HG02884 (cell line): Measurements from ENCODE around the gene ADGRB3.
"Not testable (repeated sequence)": the region's sequence is repeated elsewhere in the genome, so short reads cannot be mapped to it uniquely, and the experiment has no call there.

Experiments
- ATAC-seq: cut with Tn5 transposase; IDR thresholded peaks from one replicate; pipeline ENCODE4 v1.9.1; 2021; ENCODE audit warnings: mild to moderate bottlenecking, moderate library complexity; ENCODE audit not compliant: unreplicated experiment

Gene ADGRB3

GRCh38 chr6:69391106-69391505, 756.0 kb downstream of the ADGRB3 start:
- ATAC-seq = no peak

GRCh38 chr6:69392745-69393144, 757.7 kb downstream of the ADGRB3 start:
- ATAC-seq = no peak

GRCh38 chr6:69398311-69398710, 763.2 kb downstream of the ADGRB3 start:
- ATAC-seq = no peak

- ATAC-seq = no peak
Observed at GRCh38 chr6:69398729-69399128, 763.6 kb downstream of the ADGRB3 start.

- ATAC-seq = no peak
Observed at GRCh38 chr6:69408886-69409285, 773.8 kb downstream of the ADGRB3 start.

- no peak for ATAC-seq
Observed at GRCh38 chr6:69416776-69417175, 781.7 kb downstream of the ADGRB3 start.

GRCh38 chr6:69421269-69421668, 786.2 kb downstream of the ADGRB3 start:
- no peak for ATAC-seq

GRCh38 chr6:69422020-69422419, 786.9 kb downstream of the ADGRB3 start:
- ATAC-seq = no peak

- no peak for ATAC-seq
Observed at GRCh38 chr6:69422475-69422874, 787.4 kb downstream of the ADGRB3 start.

- no peak for ATAC-seq
Observed at GRCh38 chr6:69423785-69424184, 788.7 kb downstream of the ADGRB3 start.

- no peak for ATAC-seq
Observed at GRCh38 chr6:69424581-69424980, 789.5 kb downstream of the ADGRB3 start.

GRCh38 chr6:69427882-69428281, 792.8 kb downstream of the ADGRB3 start:
- no peak for ATAC-seq

GRCh38 chr6:69432168-69432567, 797.1 kb downstream of the ADGRB3 start:
- ATAC-seq = not testable (repeated sequence)

GRCh38 chr6:69433116-69433515, 798.0 kb downstream of the ADGRB3 start:
- not testable (repeated sequence) for ATAC-seq

GRCh38 chr6:69438113-69438512, 803.0 kb downstream of the ADGRB3 start:
- ATAC-seq = no peak
